K562 (cell line): Measurements from ENCODE around the gene TMEM222. TPM values are rescaled to one million over a fixed set of nuclear protein-coding genes. Genes with fewer than 3 reads are reported as not detected.

ENCODE experiments used
- CBFA2T2 ChIP-seq: fragments of 450-650 bp; conservative IDR thresholded peaks from 2 replicates; pipeline ENCODE4 v1.6.1; 2017; ENCODE audit warnings: mild to moderate bottlenecking
- CXXC5 ChIP-seq: fragments of 250-450 bp; sonication (Bioruptor Pico); IDR thresholded peaks from 2 replicates; pipeline ENCODE4 v1.8.0; 2022; ENCODE audit warnings: inconsistent platforms, mild to moderate bottlenecking, moderate library complexity
- KAT8 ChIP-seq: fragments of 450-650 bp; IDR thresholded peaks from 2 replicates; pipeline ENCODE4 v1.6.1; 2016; ENCODE audit warnings: low read depth, mild to moderate bottlenecking
- NBN ChIP-seq: fragments of 450-650 bp; IDR thresholded peaks from 2 replicates; pipeline ENCODE4 v1.6.1; 2016; ENCODE audit warnings: low read depth, mild to moderate bottlenecking
- NR2C2 ChIP-seq, 2 experiments: fragments of 200-800 bp in 1 of 2; sonication (Bioruptor generic) in 1 of 2; sonication (generic) in 1 of 2; formaldehyde crosslinking in 1 of 2; IDR thresholded peaks; 2 replicates each; pipeline versions ENCODE4 v1.6.1 to v1.8.0; 2016 to 2022; ENCODE audit warnings: mild to moderate bottlenecking in 1 of 2, missing compliant biosample characterization in 1 of 2, missing genetic modification characterization in 1 of 2, missing genetic modification reagents in 1 of 2
- POLR3A ChIP-seq: IDR thresholded peaks from 2 replicates; pipeline ENCODE4 v1.6.1; 2011; ENCODE audit warnings: borderline replicate concordance, mild to moderate bottlenecking, moderate library complexity; ENCODE audit not compliant: insufficient read length, insufficient read depth; ENCODE audit errors: extremely low read depth
- ZNF184 ChIP-seq: sonication (generic); formaldehyde crosslinking; IDR thresholded peaks from 2 replicates; pipeline ENCODE4 v1.5.0; 2020; ENCODE audit warnings: missing genetic modification reagents
- ZNF253 ChIP-seq: fragments of 250-450 bp; sonication (Bioruptor Pico); conservative IDR thresholded peaks from 2 replicates; pipeline ENCODE4 v1.6.1; 2021; ENCODE audit warnings: mild to moderate bottlenecking
- ZNF668 ChIP-seq: fragments of 250-450 bp; sonication (Bioruptor Pico); IDR thresholded peaks from 2 replicates; pipeline ENCODE4 v1.8.0; 2022; ENCODE audit warnings: mild to moderate bottlenecking, inconsistent platforms
- ZNF717 ChIP-seq: fragments of 250-450 bp; sonication (Bioruptor Pico); IDR thresholded peaks from 2 replicates; pipeline ENCODE4 v1.5.0; 2021
- polyA plus RNA-seq, 8 experiments: library from polyadenylated mRNA; depleted of rRNA in 4 of 8; stranded (reverse) in 5 of 8; unstranded in 3 of 8; fragments of >200 nt; fragmentation: Nextera tagmentation in 2 of 8; fragmentation: Illumina TruSeq in 1 of 8; extraction: Ambion mirVana in 2 of 8; extraction: Trizol in 1 of 8; gene quantifications; 2 replicates each; pipeline versions ENCODE4 v1.2.1 to v1.2.3, GENCODE V29; 2011 to 2014; ENCODE audit warnings: inconsistent platforms in 1 of 8, missing spikeins in 1 of 8
- total RNA-seq, 7 experiments: library from RNA; depleted of rRNA in 6 of 7; stranded (reverse); fragments of >200 nt in 6 of 7; fragmentation: Illumina TruSeq in 2 of 7; extraction: Trizol in 2 of 7; gene quantifications; 2 replicates each; pipeline versions ENCODE4 v1.2.1 to v1.2.3, GENCODE V29; 2011 to 2021; ENCODE audit warnings: low replicate concordance in 1 of 7
- TF ChIP-seq, protein P1 (sequence below): IDR thresholded peaks from 2 replicates; pipeline ENCODE4 v1.6.1; 2012; ENCODE audit warnings: low read depth, low read length, improper control_type of control experiment, borderline replicate concordance
- TF ChIP-seq, protein P2 (sequence below): fragments of 200-800 bp; sonication (Bioruptor generic); IDR thresholded peaks from 2 replicates; pipeline ENCODE4 v1.6.1; 2017; ENCODE audit warnings: missing genetic modification characterization, missing compliant biosample characterization
- TF ChIP-seq, protein P3 (sequence below): fragments of 250-450 bp; sonication (Bioruptor Pico); IDR thresholded peaks from 2 replicates; pipeline ENCODE4 v1.4.0; 2020; ENCODE audit warnings: mild to moderate bottlenecking, moderate library complexity, borderline replicate concordance

The TMEM222 gene
- total and polyA plus RNA-seq, 9 of the 15 experiments (the other 6 are each of a cell fraction or from before 2014, with no cell fraction given), result 6.9 to 48.0 (median 32.8) TPM

DNA sequence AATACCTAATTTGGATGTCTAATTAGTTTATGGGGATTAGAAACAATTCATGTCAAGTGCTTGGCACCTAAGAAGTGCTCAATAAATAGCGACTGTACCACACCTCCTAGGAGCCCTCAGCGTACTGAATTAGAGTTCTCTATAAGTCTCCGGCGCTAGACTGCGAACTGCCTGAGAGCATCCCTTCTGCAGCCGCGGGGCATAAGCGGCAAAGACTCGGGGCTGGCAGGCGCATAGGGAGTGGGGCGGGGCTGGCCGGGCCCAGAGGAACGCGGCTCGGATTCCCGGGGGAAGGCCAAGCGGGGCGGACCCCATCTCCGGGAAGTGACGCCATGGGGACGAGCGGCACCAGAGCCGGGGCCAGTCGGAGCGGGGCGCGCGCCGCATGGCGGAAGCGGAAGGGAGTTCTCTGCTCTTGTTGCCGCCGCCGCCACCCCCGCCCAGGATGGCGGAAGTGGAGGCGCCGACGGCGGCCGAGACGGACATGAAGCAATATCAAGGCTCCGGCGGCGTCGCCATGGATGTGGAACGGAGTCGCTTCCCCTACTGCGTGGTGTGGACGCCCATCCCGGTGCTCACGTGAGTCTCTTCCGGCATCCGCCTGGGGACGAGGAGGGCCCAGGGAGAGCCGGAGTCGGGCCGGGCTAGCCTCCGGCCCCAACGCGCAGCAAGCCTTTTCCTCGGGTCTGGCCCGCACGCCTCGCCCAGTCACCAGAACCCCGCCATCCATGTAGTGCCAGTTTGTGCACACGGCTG lies at the start of gene TMEM222 (continued):
- TF ChIP-seq, protein P1, sequence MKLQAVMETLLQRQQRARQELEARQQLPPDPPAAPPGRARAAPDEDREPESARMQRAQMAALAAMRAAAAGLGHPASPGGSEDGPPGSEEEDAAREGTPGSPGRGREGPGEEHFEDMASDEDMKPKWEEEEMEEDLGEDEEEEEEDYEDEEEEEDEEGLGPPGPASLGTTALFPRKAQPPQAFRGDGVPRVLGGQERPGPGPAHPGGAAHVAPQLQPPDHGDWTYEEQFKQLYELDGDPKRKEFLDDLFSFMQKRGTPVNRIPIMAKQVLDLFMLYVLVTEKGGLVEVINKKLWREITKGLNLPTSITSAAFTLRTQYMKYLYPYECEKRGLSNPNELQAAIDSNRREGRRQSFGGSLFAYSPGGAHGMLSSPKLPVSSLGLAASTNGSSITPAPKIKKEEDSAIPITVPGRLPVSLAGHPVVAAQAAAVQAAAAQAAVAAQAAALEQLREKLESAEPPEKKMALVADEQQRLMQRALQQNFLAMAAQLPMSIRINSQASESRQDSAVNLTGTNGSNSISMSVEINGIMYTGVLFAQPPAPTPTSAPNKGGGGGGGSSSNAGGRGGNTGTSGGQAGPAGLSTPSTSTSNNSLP, result no peak
- peak; percentile 98 for TF ChIP-seq CXXC5 (CRISPR knock-in tag)
- no peak for TF ChIP-seq ZNF253 (CRISPR knock-in tag)
- TF ChIP-seq, protein P2, sequence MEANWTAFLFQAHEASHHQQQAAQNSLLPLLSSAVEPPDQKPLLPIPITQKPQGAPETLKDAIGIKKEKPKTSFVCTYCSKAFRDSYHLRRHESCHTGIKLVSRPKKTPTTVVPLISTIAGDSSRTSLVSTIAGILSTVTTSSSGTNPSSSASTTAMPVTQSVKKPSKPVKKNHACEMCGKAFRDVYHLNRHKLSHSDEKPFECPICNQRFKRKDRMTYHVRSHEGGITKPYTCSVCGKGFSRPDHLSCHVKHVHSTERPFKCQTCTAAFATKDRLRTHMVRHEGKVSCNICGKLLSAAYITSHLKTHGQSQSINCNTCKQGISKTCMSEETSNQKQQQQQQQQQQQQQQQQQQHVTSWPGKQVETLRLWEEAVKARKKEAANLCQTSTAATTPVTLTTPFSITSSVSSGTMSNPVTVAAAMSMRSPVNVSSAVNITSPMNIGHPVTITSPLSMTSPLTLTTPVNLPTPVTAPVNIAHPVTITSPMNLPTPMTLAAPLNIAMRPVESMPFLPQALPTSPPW, result peak; percentile 91
- TF ChIP-seq KAT8, result no peak; the same call in 1 of the 2 replicates
- no peak for TF ChIP-seq CBFA2T2
- TF ChIP-seq NBN, result peak; percentile 82
- no peak for TF ChIP-seq ZNF717 (CRISPR knock-in tag)
- peak; percentile 87 for TF ChIP-seq NR2C2 (CRISPR knock-in tag; IDR thresholded peaks at IDR 0.05)
- peak; percentile 95 for TF ChIP-seq NR2C2 (tag; IDR thresholded peaks at IDR 0.05)
- TF ChIP-seq POLR3A, result no peak
- TF ChIP-seq ZNF184 (CRISPR knock-in tag), result no peak
- TF ChIP-seq ZNF668 (CRISPR knock-in tag), result peak; percentile 30; the same call in 1 of the 2 replicates
- TF ChIP-seq, protein P3, sequence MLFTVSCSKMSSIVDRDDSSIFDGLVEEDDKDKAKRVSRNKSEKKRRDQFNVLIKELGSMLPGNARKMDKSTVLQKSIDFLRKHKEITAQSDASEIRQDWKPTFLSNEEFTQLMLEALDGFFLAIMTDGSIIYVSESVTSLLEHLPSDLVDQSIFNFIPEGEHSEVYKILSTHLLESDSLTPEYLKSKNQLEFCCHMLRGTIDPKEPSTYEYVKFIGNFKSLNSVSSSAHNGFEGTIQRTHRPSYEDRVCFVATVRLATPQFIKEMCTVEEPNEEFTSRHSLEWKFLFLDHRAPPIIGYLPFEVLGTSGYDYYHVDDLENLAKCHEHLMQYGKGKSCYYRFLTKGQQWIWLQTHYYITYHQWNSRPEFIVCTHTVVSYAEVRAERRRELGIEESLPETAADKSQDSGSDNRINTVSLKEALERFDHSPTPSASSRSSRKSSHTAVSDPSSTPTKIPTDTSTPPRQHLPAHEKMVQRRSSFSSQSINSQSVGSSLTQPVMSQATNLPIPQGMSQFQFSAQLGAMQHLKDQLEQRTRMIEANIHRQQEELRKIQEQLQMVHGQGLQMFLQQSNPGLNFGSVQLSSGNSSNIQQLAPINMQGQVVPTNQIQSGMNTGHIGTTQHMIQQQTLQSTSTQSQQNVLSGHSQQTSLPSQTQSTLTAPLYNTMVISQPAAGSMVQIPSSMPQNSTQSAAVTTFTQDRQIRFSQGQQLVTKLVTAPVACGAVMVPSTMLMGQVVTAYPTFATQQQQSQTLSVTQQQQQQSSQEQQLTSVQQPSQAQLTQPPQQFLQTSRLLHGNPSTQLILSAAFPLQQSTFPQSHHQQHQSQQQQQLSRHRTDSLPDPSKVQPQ (CRISPR knock-in tag), result no peak
